OCI-LY1 (cell line): ENCODE results near the gene NEAT1.

Experiments used
- CTCF ChIP-seq: fragments of 200-600 bp; sonication (generic), shearing (Covaris generic); IDR thresholded peaks from 2 replicates; pipeline ENCODE4 v1.5.1; 2017; ENCODE audit warnings: mild to moderate bottlenecking, antibody characterized with exemption, low read length, moderate library complexity, mixed read lengths
- EZH2 ChIP-seq: fragments of 200-600 bp; sonication (generic), shearing (Covaris generic); IDR thresholded peaks from 2 replicates; pipeline ENCODE4 v1.8.0; 2017; ENCODE audit warnings: borderline replicate concordance, mixed run types, mild to moderate bottlenecking, antibody characterized with exemption, low read length, moderate library complexity, mixed read lengths

DNA sequence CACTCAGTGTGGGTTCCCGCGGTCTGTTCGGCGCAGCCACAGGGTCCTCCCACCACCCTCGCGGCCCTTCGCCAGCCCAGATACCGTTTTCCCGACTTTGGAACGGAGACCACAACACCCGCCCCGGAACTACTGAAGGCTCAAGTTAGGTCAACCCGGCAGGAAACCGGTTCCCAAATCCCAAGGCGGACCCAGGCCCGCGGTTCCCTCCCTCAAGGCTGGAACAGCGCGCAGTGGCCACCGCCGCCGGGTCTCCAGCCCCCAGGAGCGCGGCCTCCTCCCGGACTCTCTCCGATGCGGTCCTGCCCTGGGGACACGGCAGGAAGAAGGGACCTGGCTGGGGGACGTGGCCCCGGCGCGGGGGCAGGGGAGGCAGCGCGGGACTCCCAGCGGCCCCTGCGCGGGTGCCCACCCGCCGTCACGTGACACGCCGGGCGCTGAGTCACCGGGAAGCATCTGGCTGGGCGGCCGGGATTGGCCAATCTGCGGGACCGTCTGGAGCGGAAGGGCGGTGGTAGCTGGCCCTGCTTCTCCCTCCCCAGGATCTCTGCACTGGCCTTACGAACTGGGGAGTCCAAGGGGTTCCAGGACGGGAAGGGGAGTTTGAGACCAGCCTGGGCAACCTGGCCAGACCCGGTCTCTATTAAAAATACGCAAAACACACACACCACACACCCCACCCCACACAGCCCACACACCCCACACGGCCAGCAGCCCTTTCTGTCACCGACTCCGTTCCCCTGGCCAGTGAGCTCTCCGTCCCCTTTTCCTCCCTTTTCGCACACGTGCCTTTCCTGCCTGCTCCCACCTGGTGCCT lies 54.8 kb downstream of the NEAT1 start:
- TF ChIP-seq CTCF (no peak), EZH2 (no peak)
